Adrenal gland (tissue), 12 donors: Measurements from ENCODE around the gene SASH1. TPM values are rescaled to one million over a fixed set of nuclear protein-coding genes. Genes with fewer than 3 reads are reported as not detected.

Experiments used
- DNase-seq, 7 donors: peaks; one replicate each; pipeline ENCODE4 v3.0.0-alpha.2; 2019 to 2020
- H3K27ac ChIP-seq, 5 donors: fragments of 200-600 bp; sonication (generic) in 4 of 5; 1 replicate in 3 of 5; 2 replicates in 2 of 5; pipeline versions ENCODE4 v1.5.1 to v1.8.0; 2016 to 2020; ENCODE audit warnings: mild to moderate bottlenecking in 1 of 5
- H3K27me3 ChIP-seq: fragments of 200-600 bp; 2 replicates; pipeline ENCODE4 v1.8.0; 2021
- H3K36me3 ChIP-seq, 2 donors: fragments of 200-600 bp; replicated peaks in 1 of 2; 1 replicate in 1 of 2; 2 replicates in 1 of 2; pipeline versions ENCODE4 v1.5.1 to v1.8.0; 2018 to 2022
- H3K4me1 ChIP-seq, 2 donors: fragments of 200-600 bp; replicated peaks in 1 of 2; 1 replicate in 1 of 2; 2 replicates in 1 of 2; pipeline versions ENCODE4 v1.5.1 to v1.8.0; 2018 to 2021
- H3K4me3 ChIP-seq, 4 donors: fragments of 200-600 bp; sonication (generic) in 3 of 4; one replicate each; pipeline ENCODE4 v1.5.1; 2016 to 2018
- H3K9me3 ChIP-seq, 3 donors: fragments of 200-600 bp; sonication (generic) in 1 of 3; replicated peaks in 1 of 3; 1 replicate in 2 of 3; 2 replicates in 1 of 3; pipeline versions ENCODE4 v1.5.1 to v1.8.0; 2016 to 2021
- POLR2A ChIP-seq, 2 donors: fragments of 450-650 bp; IDR thresholded peaks; one replicate each; pipeline ENCODE4 v1.6.1; 2017; ENCODE audit warnings: antibody characterized with exemption in 2 of 2, mild to moderate bottlenecking in 2 of 2, moderate library complexity in 1 of 2
- WGBS, 4 donors: extraction: QIAGEN DNeasy Blood & Tissue Kit in 2 of 4; methylation state at CpG; one replicate each; pipeline versions ENCODE4 v1.1.5 to v1.1.7; 2013 to 2017; 5-methylcytosine and 5-hydroxymethylcytosine counted together
- intact Hi-C, 2 donors: fragments of 100-400 bp; cut with DNase I; formaldehyde crosslinking; loops; one replicate each; pipeline versions ENCODE4 v1.14.1 to v1.15.0; 2022 to 2023
- polyA plus RNA-seq, 3 donors: library from polyadenylated mRNA; stranded (reverse); fragments of 200-250 nt in 2 of 3; fragments of 350-450 nt in 1 of 3; fragmentation: Illumina TruSeq in 1 of 3; extraction: RNeasy Lipid Tissue Mini Kit (QIAGEN cat#74804) in 1 of 3; gene quantifications; one replicate each; pipeline ENCODE4 v1.2.3, GENCODE V29; 2013 to 2014
- total RNA-seq, 9 donors: library from RNA; depleted of rRNA in 4 of 9; stranded (reverse); fragments of >200 nt in 4 of 9; fragments of 120-200 nt in 1 of 9; fragmentation: NEBNext Ultra II Directional in 1 of 9; extraction: Animal tissue kit (Norgen Biotek cat#: 25700) in 1 of 9; gene quantifications; one replicate each; pipeline versions ENCODE4 v1.1.0 to v1.2.4, GENCODE V29; 2013 to 2023
- TF ChIP-seq, protein P1 (sequence below), 6 experiments: fragments of 450-650 bp in 4 of 6; fragments of 200-600 bp in 2 of 6; sonication (generic) in 1 of 6; IDR thresholded peaks; 1 replicate in 5 of 6; 2 replicates in 1 of 6; pipeline versions ENCODE4 v1.5.1 to v1.8.0; 2016 to 2021; ENCODE audit warnings: antibody characterized with exemption in 6 of 6, mild to moderate bottlenecking in 2 of 6, moderate library complexity in 1 of 6
- donor health status: healthy with polysubstance abuse.
- donor health status: Bipolar disorder and iron deficiency.
- donor health status: DM: yes; HTN: yes; CAD: no.
- donor health status: DM: no; HTN: no; CAD: no.
- donor health status: DM: no; HTN: no; CAD: no.
- donor health status: DM: yes; HTN: yes; CAD: no.

SASH1 gene
- total and polyA plus RNA-seq, 12 donors = 5.5 to 30.7 (median 16.7) TPM

DNA sequence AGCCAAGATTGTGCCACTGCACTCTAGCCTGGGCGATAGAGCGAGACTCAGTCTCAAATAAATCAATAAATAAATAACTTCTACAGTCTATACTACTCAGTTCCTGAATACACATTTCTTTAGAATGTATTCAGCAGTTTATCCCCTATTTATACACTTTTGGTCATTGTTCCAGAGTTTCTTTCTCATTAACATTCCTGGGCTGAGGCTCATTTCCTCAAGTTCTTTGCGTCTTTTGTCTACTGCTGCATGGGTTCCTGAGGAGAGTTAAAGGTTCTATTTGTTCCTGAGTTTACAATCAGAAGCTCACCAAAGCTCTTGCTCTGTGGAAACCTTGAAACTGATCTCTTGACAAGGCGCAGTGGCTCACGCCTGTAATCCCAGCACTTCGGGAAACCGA is 37.7 kb upstream of the SASH1 start:
- Histone ChIP-seq H3K4me3 (no peak overlapping the region), H3K9me3 (no peaks in the 10 kb centered on the region), H3K36me3 (no peaks in the 10 kb centered on the region), H3K27me3 (no peaks in the 10 kb centered on the region), H3K27ac (no peak overlapping the region), H3K4me1 (no peaks in the 10 kb centered on the region)
- TF ChIP-seq, protein P1, sequence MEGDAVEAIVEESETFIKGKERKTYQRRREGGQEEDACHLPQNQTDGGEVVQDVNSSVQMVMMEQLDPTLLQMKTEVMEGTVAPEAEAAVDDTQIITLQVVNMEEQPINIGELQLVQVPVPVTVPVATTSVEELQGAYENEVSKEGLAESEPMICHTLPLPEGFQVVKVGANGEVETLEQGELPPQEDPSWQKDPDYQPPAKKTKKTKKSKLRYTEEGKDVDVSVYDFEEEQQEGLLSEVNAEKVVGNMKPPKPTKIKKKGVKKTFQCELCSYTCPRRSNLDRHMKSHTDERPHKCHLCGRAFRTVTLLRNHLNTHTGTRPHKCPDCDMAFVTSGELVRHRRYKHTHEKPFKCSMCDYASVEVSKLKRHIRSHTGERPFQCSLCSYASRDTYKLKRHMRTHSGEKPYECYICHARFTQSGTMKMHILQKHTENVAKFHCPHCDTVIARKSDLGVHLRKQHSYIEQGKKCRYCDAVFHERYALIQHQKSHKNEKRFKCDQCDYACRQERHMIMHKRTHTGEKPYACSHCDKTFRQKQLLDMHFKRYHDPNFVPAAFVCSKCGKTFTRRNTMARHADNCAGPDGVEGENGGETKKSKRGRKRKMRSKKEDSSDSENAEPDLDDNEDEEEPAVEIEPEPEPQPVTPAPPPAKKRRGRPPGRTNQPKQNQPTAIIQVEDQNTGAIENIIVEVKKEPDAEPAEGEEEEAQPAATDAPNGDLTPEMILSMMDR (IDR thresholded peaks at IDR 0.05) = no peak
- no peak for TF ChIP-seq POLR2A (IDR thresholded peaks at IDR 0.05)
- intact Hi-C loops = no loop called here
- 78 to 86% (median 82%) methylated on average over 7 of the region's 7 CpGs for WGBS, 4 donors
- no peak for DNase-seq

DNA sequence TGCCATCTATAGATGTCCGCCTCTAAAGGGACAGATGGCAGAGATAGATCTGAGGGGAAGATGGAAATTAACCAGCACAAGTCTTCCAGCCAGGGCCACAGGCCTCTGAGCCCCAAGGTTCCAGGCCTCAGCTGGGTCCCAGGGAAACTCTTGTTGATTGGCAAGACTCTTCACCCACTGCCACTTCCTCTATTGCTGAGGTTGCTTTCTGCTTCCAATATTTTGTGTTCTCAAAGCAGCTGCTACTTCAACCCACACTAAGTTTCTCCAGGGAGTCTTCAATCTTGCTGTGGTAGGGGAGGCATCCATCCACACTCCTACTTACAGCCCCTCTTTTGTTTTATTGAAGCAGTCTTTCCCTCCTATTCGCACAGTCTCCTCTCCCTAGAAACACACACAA is 36.4 kb upstream of the SASH1 start:
- H3K27me3 ChIP-seq = no peaks in the 10 kb centered on the region
- H3K4me3 ChIP-seq = no peak overlapping the region
- H3K9me3 ChIP-seq = no peaks in the 10 kb centered on the region
- TF ChIP-seq POLR2A (IDR thresholded peaks at IDR 0.05) = no peak
- TF ChIP-seq, protein P1 (IDR thresholded peaks at IDR 0.05) = no peak
- H3K4me1 ChIP-seq = no peaks in the 10 kb centered on the region
- DNase-seq = no peak
- H3K27ac ChIP-seq = no peak overlapping the region
- 90 to 94% (median 94%) methylated on average over 2 of the region's 2 CpGs for WGBS, 4 donors
- H3K36me3 ChIP-seq = no peaks in the 10 kb centered on the region
- intact Hi-C loops = no loop called here

DNA sequence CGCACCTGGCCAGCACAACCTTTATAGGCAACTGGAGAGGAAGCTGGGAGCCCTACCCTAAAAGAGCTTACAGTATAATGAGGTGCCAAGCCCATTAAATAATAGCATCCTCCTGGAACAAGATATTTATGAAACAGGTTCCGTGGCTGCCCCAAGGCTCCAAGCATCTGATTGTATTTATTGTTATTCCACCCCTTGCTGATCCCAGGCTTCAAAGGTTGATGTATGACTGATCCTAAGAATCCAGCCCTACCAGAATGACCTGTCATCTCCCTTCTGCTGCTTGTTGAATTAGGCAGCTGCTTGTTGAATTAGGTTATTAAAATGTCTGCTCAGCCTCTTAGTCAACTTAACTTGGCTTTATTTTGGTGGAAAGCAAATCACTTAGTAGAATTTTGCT is 35.2 kb upstream of the SASH1 start:
- Histone ChIP-seq H3K27ac (no peak overlapping the region), H3K4me1 (no peaks in the 10 kb centered on the region), H3K27me3 (no peaks in the 10 kb centered on the region), H3K36me3 (no peaks in the 10 kb centered on the region), H3K4me3 (no peak overlapping the region), H3K9me3 (no peaks in the 10 kb centered on the region)
- DNase-seq = no peak
- WGBS, 4 donors = 82 to 90% (median 87%) methylated on average over 1 to 2 of the region's 2 CpGs
- TF ChIP-seq, protein P1 (IDR thresholded peaks at IDR 0.05) = no peak
- no peak for TF ChIP-seq POLR2A (IDR thresholded peaks at IDR 0.05)
- intact Hi-C loops = no loop called here

DNA sequence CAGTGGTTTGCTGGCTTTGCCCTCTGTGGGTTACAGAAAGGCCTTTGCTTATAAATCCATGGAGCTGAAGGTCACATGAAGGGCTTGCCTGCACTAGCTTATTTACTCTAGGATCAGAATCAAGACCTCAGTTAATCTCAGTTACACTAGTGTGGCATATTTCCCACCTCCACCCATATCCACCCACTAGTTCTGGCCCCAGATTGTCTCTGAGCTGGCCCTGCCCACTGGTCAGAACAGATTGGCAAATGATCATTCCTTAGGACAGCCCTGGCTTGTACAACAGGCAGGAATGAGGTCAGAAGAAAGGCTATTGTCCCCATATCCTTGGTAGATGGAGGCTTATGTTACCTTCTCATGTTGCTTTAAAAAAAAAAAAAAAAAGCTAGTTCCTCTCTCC is 33.3 kb upstream of the SASH1 start:
- Histone ChIP-seq H3K9me3 (no peaks in the 10 kb centered on the region), H3K36me3 (no peaks in the 10 kb centered on the region), H3K4me3 (no peak overlapping the region), H3K27me3 (no peaks in the 10 kb centered on the region), H3K4me1 (no peaks in the 10 kb centered on the region), H3K27ac (no peak overlapping the region)
- DNase-seq = no peak
- intact Hi-C loops = no loop called here
- no peak for TF ChIP-seq POLR2A (IDR thresholded peaks at IDR 0.05)
- TF ChIP-seq, protein P1 (IDR thresholded peaks at IDR 0.05) = no peak
